HCT116 (cell line): ENCODE data around the gene DLK1. TPM values are rescaled to one million over a fixed set of nuclear protein-coding genes. Genes with fewer than 3 reads are reported as not detected.

Source experiments
- ATAC-seq: fragments of 200-7000 bp; cut with Tn5 transposase; 2 replicates; pipeline ENCODE4 v1.9.1; 2020; ENCODE audit warnings: mild to moderate bottlenecking, moderate library complexity
- BruUV-seq: library from RNA; stranded (reverse); fragments of 400-500 nt; replicated peaks from 2 replicates; lab custom pipeline; 2021; lab: Mats Ljungman, UMichigan
- CTCF ChIA-PET: fragments of 300-600 bp; sonication (Branson Sonifier 250); formaldehyde crosslinking; loops from one replicate; lab custom pipeline; 2021; ENCODE audit warnings: antibody characterized with exemption; lab: Charles Lee
- POLR2A ChIA-PET: fragments of 300-600, 350-600 bp; sonication (Branson Sonifier 250); formaldehyde crosslinking; loops from one replicate; lab custom pipeline; 2021; ENCODE audit warnings: antibody characterized with exemption; lab: Charles Lee
- RAD21 ChIA-PET, 2 experiments: fragments of 300-600 bp; sonication (Branson Sonifier 250); formaldehyde crosslinking; loops; one replicate each; lab custom pipeline; 2023; ENCODE audit warnings: low total read pairs in 2 of 2; ENCODE audit not compliant: uncharacterized antibody in 2 of 2, unreplicated experiment in 2 of 2, low non-redundant PET in 1 of 2; lab: Charles Lee
- DNase-seq: peaks from one replicate; pipeline ENCODE4 v3.0.0-alpha.2; 2010; ENCODE audit warnings: low read depth, low spot score
- H2AFZ ChIP-seq: fragments of 200-600 bp; shearing (Covaris generic), sonication (generic); 2 replicates; pipeline ENCODE4 v1.6.1; 2017; ENCODE audit warnings: low read depth, mixed run types, mixed read lengths, antibody characterized with exemption, low read length; ENCODE audit not compliant: poor library complexity, severe bottlenecking
- H3K27ac ChIP-seq: 2 replicates; pipeline ENCODE4 v1.5.1; 2012; ENCODE audit warnings: low read depth, low read length
- H3K27me3 ChIP-seq: fragments of 200-600 bp; sonication (generic); 2 replicates; pipeline ENCODE4 v1.6.1; 2016; ENCODE audit warnings: mixed run types, low read length, mixed read lengths; ENCODE audit not compliant: insufficient read depth
- H3K36me3 ChIP-seq, 2 experiments: fragments of 200-500 bp in 1 of 2; fragments of 200-600 bp in 1 of 2; sonication (Bioruptor generic) in 1 of 2; sonication (generic) in 1 of 2; 2 replicates each; pipeline versions ENCODE4 v1.5.1 to v1.6.1; 2014 to 2016; ENCODE audit warnings: low read length in 2 of 2, inconsistent platforms in 1 of 2, mixed read lengths in 1 of 2, mixed run types in 1 of 2; ENCODE audit not compliant: insufficient read depth in 2 of 2, control insufficient read depth in 1 of 2
- H3K4me1 ChIP-seq, 2 experiments: fragments of 200-600 bp in 1 of 2; sonication (generic) in 1 of 2; 2 replicates each; pipeline versions ENCODE4 v1.5.1 to v1.6.1; 2012 to 2017; ENCODE audit warnings: low read length in 2 of 2, inconsistent platforms in 1 of 2, mild to moderate bottlenecking in 1 of 2, mixed read lengths in 1 of 2, mixed run types in 1 of 2, moderate library complexity in 1 of 2; ENCODE audit not compliant: insufficient read depth in 2 of 2, control insufficient read depth in 1 of 2
- H3K4me2 ChIP-seq: fragments of 200-600 bp; sonication (generic); 2 replicates; pipeline ENCODE4 v1.6.1; 2017; ENCODE audit warnings: mixed run types, low read length, mixed read lengths
- H3K4me3 ChIP-seq, 2 experiments: fragments of 200-600 bp in 1 of 2; sonication (generic) in 1 of 2; replicated peaks in 1 of 2; 2 replicates each; pipeline ENCODE4 v1.5.1; 2011 to 2016; ENCODE audit warnings: low read length in 2 of 2, control low read depth in 1 of 2, low read depth in 1 of 2, mild to moderate bottlenecking in 1 of 2, mixed read lengths in 1 of 2, mixed run types in 1 of 2
- H3K79me2 ChIP-seq: fragments of 200-600 bp; sonication (generic); 2 replicates; pipeline ENCODE4 v1.6.1; 2017; ENCODE audit warnings: mild to moderate bottlenecking, mixed run types, low read length, moderate library complexity, mixed read lengths; ENCODE audit not compliant: insufficient read depth
- H3K9ac ChIP-seq: fragments of 200-600 bp; sonication (generic); 2 replicates; pipeline ENCODE4 v1.6.1; 2016; ENCODE audit warnings: low read length, mixed read lengths
- H3K9me2 ChIP-seq: fragments of 200-600 bp; sonication (generic), shearing (Covaris generic); 2 replicates; pipeline ENCODE4 v1.6.1; 2017; ENCODE audit warnings: mixed run types, mild to moderate bottlenecking, moderate library complexity; ENCODE audit not compliant: insufficient read depth
- H3K9me3 ChIP-seq, 2 experiments: fragments of 200-500 bp in 1 of 2; fragments of 200-600 bp in 1 of 2; sonication (Bioruptor generic) in 1 of 2; sonication (generic) in 1 of 2; 2 replicates each; pipeline ENCODE4 v1.6.1; 2014 to 2017; ENCODE audit warnings: low read length in 2 of 2, mixed read lengths in 2 of 2, inconsistent platforms in 1 of 2, low read depth in 1 of 2, mild to moderate bottlenecking in 1 of 2, mixed run types in 1 of 2, moderate library complexity in 1 of 2; ENCODE audit not compliant: control insufficient read depth in 1 of 2, insufficient read depth in 1 of 2
- H4K20me1 ChIP-seq: fragments of 200-600 bp; sonication (generic), shearing (Covaris generic); 2 replicates; pipeline ENCODE4 v1.6.1; 2017; ENCODE audit warnings: mixed run types, mild to moderate bottlenecking, moderate library complexity; ENCODE audit not compliant: insufficient read depth
- ATF3 ChIP-seq: IDR thresholded peaks from 2 replicates; pipeline ENCODE4 v1.6.1; 2012
- CBX3 ChIP-seq: IDR thresholded peaks from 2 replicates; pipeline ENCODE4 v1.6.1; 2012; ENCODE audit warnings: low read depth
- CEBPB ChIP-seq: IDR thresholded peaks from 2 replicates; pipeline ENCODE4 v1.6.1; 2012; ENCODE audit warnings: low read depth
- ELF1 ChIP-seq: IDR thresholded peaks from 2 replicates; pipeline ENCODE4 v1.6.1; 2012; ENCODE audit warnings: low read depth, borderline replicate concordance
- EZH2phosphoT487 ChIP-seq: fragments of 200-600 bp; IDR thresholded peaks from 2 replicates; pipeline ENCODE4 v1.6.1; 2018; ENCODE audit warnings: antibody characterized with exemption, borderline replicate concordance
- TCF7L2 ChIP-seq: IDR thresholded peaks from 2 replicates; pipeline ENCODE4 v1.7.0; 2011; ENCODE audit warnings: borderline replicate concordance, inconsistent platforms; ENCODE audit not compliant: insufficient read depth, insufficient read length; ENCODE audit errors: extremely low read depth
- YY1 ChIP-seq: IDR thresholded peaks from 2 replicates; pipeline ENCODE4 v1.6.1; 2011; ENCODE audit warnings: low read length, low read depth, moderate library complexity, mild to moderate bottlenecking; ENCODE audit not compliant: insufficient replicate concordance; ENCODE audit errors: extremely low read depth
- intact Hi-C: fragments of 100-400 bp; cut with micrococcal nuclease; formaldehyde crosslinking; loops from 2 replicates; pipeline ENCODE4 v1.10.0; 2022
- total RNA-seq: library from RNA; stranded (reverse); gene quantifications from one replicate; pipeline ENCODE4 v1.2.1, GENCODE V29; 2021; ENCODE audit not compliant: unreplicated experiment
- TF ChIP-seq, protein P1 (sequence below), 3 experiments: fragments of 200-600 bp in 1 of 3; sonication (generic) in 1 of 3; IDR thresholded peaks in 2 of 3; conservative IDR thresholded peaks in 1 of 3; 2 replicates each; pipeline ENCODE4 v1.5.1; 2012 to 2017; ENCODE audit warnings: low read depth in 2 of 3, low read length in 2 of 3, antibody characterized with exemption in 1 of 3, borderline replicate concordance in 1 of 3, control low read depth in 1 of 3, mild to moderate bottlenecking in 1 of 3, mixed read lengths in 1 of 3, mixed run types in 1 of 3, moderate library complexity in 1 of 3; ENCODE audit not compliant: insufficient read depth in 1 of 3

The DLK1 gene
- total RNA-seq, 1 experiment from 2014 or later = 1.5 TPM

DNA sequence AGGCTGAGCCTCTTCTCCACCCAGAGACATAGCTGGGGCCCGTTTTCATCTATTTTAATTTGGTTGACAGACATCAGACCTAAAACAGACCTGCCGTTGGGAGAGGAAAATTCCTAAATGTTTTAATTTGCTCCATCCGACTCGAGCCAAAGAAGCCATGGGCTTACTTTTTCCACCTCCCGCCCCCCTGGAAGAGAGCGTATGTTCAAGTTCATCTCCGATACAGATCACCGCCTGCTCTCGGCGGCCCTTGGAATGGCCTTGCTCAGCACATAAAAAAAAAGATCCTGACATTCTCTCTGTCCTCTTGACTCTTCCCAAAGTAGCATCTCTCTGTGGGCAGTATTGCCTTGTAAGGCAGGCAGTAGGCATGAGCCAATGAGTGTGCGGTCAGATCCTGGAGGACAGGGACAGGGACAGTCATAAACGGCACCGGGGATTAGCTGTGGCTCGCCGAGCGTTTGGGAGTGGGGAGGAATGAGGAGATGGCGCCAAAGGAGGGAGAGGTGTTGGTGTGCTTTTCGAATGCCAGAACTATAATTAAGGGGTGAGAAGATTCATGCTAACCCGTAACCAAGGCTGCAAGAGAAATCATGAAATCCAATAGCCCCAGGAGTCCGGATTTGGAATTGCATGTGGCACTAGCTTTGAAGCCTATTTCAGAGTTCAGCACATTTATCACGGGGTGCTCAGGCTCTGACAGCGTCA, 51.3 kb downstream of the DLK1 start:
- no peaks in the 10 kb centered on the region for H3K9me2 ChIP-seq
- H3K27ac ChIP-seq = no peak overlapping the region
- H4K20me1 ChIP-seq = no peaks in the 10 kb centered on the region
- DNase-seq (no peak), ATAC-seq (no peak)
- H3K79me2 ChIP-seq = no peaks in the 10 kb centered on the region
- intact Hi-C loops = no loop called here
- ChIA-PET POLR2A (no interaction called here), CTCF (no interaction called here), RAD21 (no interaction called here)
- H3K4me2 ChIP-seq = no peak overlapping the region
- H3K36me3 ChIP-seq = no peaks in the 10 kb centered on the region
- no TSS peak for BruUV-seq
- H3K27me3 ChIP-seq = no peaks in the 10 kb centered on the region
- TF ChIP-seq, protein P1, sequence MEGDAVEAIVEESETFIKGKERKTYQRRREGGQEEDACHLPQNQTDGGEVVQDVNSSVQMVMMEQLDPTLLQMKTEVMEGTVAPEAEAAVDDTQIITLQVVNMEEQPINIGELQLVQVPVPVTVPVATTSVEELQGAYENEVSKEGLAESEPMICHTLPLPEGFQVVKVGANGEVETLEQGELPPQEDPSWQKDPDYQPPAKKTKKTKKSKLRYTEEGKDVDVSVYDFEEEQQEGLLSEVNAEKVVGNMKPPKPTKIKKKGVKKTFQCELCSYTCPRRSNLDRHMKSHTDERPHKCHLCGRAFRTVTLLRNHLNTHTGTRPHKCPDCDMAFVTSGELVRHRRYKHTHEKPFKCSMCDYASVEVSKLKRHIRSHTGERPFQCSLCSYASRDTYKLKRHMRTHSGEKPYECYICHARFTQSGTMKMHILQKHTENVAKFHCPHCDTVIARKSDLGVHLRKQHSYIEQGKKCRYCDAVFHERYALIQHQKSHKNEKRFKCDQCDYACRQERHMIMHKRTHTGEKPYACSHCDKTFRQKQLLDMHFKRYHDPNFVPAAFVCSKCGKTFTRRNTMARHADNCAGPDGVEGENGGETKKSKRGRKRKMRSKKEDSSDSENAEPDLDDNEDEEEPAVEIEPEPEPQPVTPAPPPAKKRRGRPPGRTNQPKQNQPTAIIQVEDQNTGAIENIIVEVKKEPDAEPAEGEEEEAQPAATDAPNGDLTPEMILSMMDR (IDR thresholded peaks at IDR 0.05 in 2 of 3, conservative IDR thresholded peaks at IDR 0.05 in 1 of 3; ENCODE audit: borderline replicate concordance in 1 of 3, insufficient read depth in 1 of 3, low read depth in 2 of 3, low read length in 2 of 3) = no peak
- no peak for TF ChIP-seq YY1
- TF ChIP-seq ATF3 = no peak
- no peak for TF ChIP-seq CBX3
- no peak for TF ChIP-seq CEBPB
- no peak for TF ChIP-seq EZH2phosphoT487
- TF ChIP-seq TCF7L2 = no peak
- TF ChIP-seq ELF1 = no peak
- no peak overlapping the region for H3K9ac ChIP-seq
- no peaks in the 10 kb centered on the region for H3K9me3 ChIP-seq
- H3K4me3 ChIP-seq = no peak overlapping the region
- no peaks in the 10 kb centered on the region for H3K4me1 ChIP-seq
- no peak overlapping the region for H2AFZ ChIP-seq
